Common myeloid progenitor, CD34-positive (primary cell): ENCODE results near the gene SLC8A1.

Source experiments
- CTCF ChIA-PET: fragments of 350-600 bp; sonication (Branson Sonifier 250); formaldehyde crosslinking; loops from one replicate; lab custom pipeline; 2021; ENCODE audit warnings: antibody characterized with exemption; lab: Charles Lee
- POLR2A ChIA-PET: fragments of 350-600 bp; sonication (Branson Sonifier 250); formaldehyde crosslinking; loops from one replicate; lab custom pipeline; 2021; ENCODE audit warnings: antibody characterized with exemption; lab: Charles Lee
- DNase-seq, 3 donors: peaks; one replicate each; pipeline versions ENCODE4 v3.0.0 to v3.0.0-alpha.2; 2013
- H3K27ac ChIP-seq, 2 experiments: 1 replicate in 1 of 2; 2 replicates in 1 of 2; pipeline ENCODE4 v1.7.0; 2013; ENCODE audit warnings: inconsistent platforms in 2 of 2, low read length in 2 of 2, mild to moderate bottlenecking in 2 of 2, low read depth in 1 of 2, moderate library complexity in 1 of 2; ENCODE audit not compliant: severe bottlenecking in 2 of 2, insufficient read depth in 1 of 2, poor library complexity in 1 of 2
- H3K27me3 ChIP-seq, 5 experiments: replicated peaks in 2 of 5; 1 replicate in 3 of 5; 2 replicates in 2 of 5; pipeline versions ENCODE4 v1.6.1 to v1.7.0; 2013; ENCODE audit warnings: low read length in 4 of 5, mild to moderate bottlenecking in 2 of 5, moderate library complexity in 2 of 5, inconsistent platforms in 1 of 5; ENCODE audit not compliant: insufficient read depth in 5 of 5, control insufficient read depth in 4 of 5
- H3K36me3 ChIP-seq, 4 experiments: 1 replicate in 2 of 4; 2 replicates in 2 of 4; pipeline versions ENCODE4 v1.6.1 to v1.7.0; 2013; ENCODE audit warnings: low read length in 3 of 4, control low read depth in 1 of 4, mild to moderate bottlenecking in 1 of 4; ENCODE audit not compliant: control insufficient read depth in 4 of 4, insufficient read depth in 4 of 4
- H3K4me1 ChIP-seq, 4 experiments: 1 replicate in 3 of 4; 2 replicates in 1 of 4; pipeline versions ENCODE4 v1.6.1 to v1.7.1; 2013; ENCODE audit warnings: low read length in 3 of 4, mild to moderate bottlenecking in 3 of 4, control low read depth in 1 of 4, inconsistent platforms in 1 of 4, moderate library complexity in 1 of 4; ENCODE audit not compliant: control insufficient read depth in 4 of 4, insufficient read depth in 4 of 4; ENCODE audit errors: control extremely low read depth in 1 of 4
- H3K4me3 ChIP-seq, 7 experiments: 1 replicate in 4 of 7; 2 replicates in 3 of 7; pipeline versions ENCODE4 v1.5.1 to v1.7.0; 2013; ENCODE audit warnings: mild to moderate bottlenecking in 7 of 7, low read length in 6 of 7, moderate library complexity in 6 of 7, inconsistent platforms in 2 of 7, low read depth in 2 of 7, control low read depth in 1 of 7; ENCODE audit not compliant: insufficient read depth in 4 of 7, control insufficient read depth in 1 of 7; ENCODE audit errors: extremely low read depth in 1 of 7
- H3K9me3 ChIP-seq, 5 experiments: 1 replicate in 4 of 5; 2 replicates in 1 of 5; pipeline versions ENCODE4 v1.6.1 to v1.7.1; 2013; ENCODE audit warnings: low read length in 4 of 5, mild to moderate bottlenecking in 2 of 5, inconsistent platforms in 1 of 5, low read depth in 1 of 5, moderate library complexity in 1 of 5; ENCODE audit not compliant: control insufficient read depth in 4 of 5, insufficient read depth in 2 of 5; ENCODE audit errors: control extremely low read depth in 1 of 5
- WGBS: methylation state at CpG from one replicate; pipeline ENCODE4 v1.1.5; 2013; ENCODE audit not compliant: insufficient coverage; 5-methylcytosine and 5-hydroxymethylcytosine counted together

Gene SLC8A1

GRCh38 chr2:40369267-40370006 lies 82.5 kb downstream of the SLC8A1 start:
- POLR2A ChIA-PET: no interaction called here
- H3K9me3 ChIP-seq: no peaks in the 10 kb centered on the region
- no peak overlapping the region for H3K4me3 ChIP-seq
- H3K27ac ChIP-seq: no peak overlapping the region
- peaks cover 0 to 7% (median 2%) of the 10 kb centered on the region in 4 experiments for H3K4me1 ChIP-seq
- H3K27me3 ChIP-seq: no peaks in the 10 kb centered on the region
- no peak for DNase-seq
- no peaks in the 10 kb centered on the region for H3K36me3 ChIP-seq
- WGBS: 83% methylated on average over 1 of the region's 3 CpGs
- CTCF ChIA-PET: no interaction called here

- H3K36me3 ChIP-seq: no peaks in the 10 kb centered on the region
- peaks cover 0 to 7% (median 2%) of the 10 kb centered on the region in 4 experiments for H3K4me1 ChIP-seq
- no peak overlapping the region for H3K27ac ChIP-seq
- peak in 1 of 3 donors; percentile 8 for DNase-seq
- no peak overlapping the region for H3K4me3 ChIP-seq
- H3K9me3 ChIP-seq: no peaks in the 10 kb centered on the region
- ChIA-PET POLR2A (no interaction called here), CTCF (no interaction called here)
- H3K27me3 ChIP-seq: no peaks in the 10 kb centered on the region
- 100% methylated on average over 2 of the region's 2 CpGs for WGBS
Measured at GRCh38 chr2:40367652-40368051, 84.2 kb downstream of the SLC8A1 start.

- no peak overlapping the region for H3K27ac ChIP-seq
- H3K36me3 ChIP-seq: no peaks in the 10 kb centered on the region
- no peaks in the 10 kb centered on the region for H3K9me3 ChIP-seq
- no CpG with 5 or more reads among the region's 2 CpGs for WGBS
- no peaks in the 10 kb centered on the region for H3K27me3 ChIP-seq
- H3K4me3 ChIP-seq: no peak overlapping the region
- POLR2A ChIA-PET: no interaction called here
- H3K4me1 ChIP-seq: peaks cover 0 to 7% (median 2%) of the 10 kb centered on the region in 4 experiments
- DNase-seq: no peak
- CTCF ChIA-PET: no interaction called here
Measured at GRCh38 chr2:40367032-40367431, 84.9 kb downstream of the SLC8A1 start.

- Histone ChIP-seq H3K4me1 (peaks cover 0 to 7% (median 2%) of the 10 kb centered on the region in 4 experiments), H3K9me3 (no peaks in the 10 kb centered on the region), H3K36me3 (no peaks in the 10 kb centered on the region), H3K27ac (peak overlapping the region in 1 of 2 experiments; percentile 67), H3K27me3 (no peaks in the 10 kb centered on the region), H3K4me3 (peak overlapping the region in 5 of 7 experiments; percentile 25 to 71 (median 54))
- DNase-seq: peak in 2 of 3 donors; percentile 27 to 37
- POLR2A ChIA-PET: no interaction called here
- WGBS: 0% methylated on average over 2 of the region's 3 CpGs
- CTCF ChIA-PET: no interaction called here
Measured at GRCh38 chr2:40364151-40364874, 87.6 kb downstream of the SLC8A1 start.

- no peak overlapping the region for H3K27ac ChIP-seq
- peak in 2 of 3 donors; percentile 4 to 5 for DNase-seq
- no peaks in the 10 kb centered on the region for H3K9me3 ChIP-seq
- peaks cover 0 to 7% (median 2%) of the 10 kb centered on the region in 4 experiments for H3K4me1 ChIP-seq
- POLR2A ChIA-PET: no interaction called here
- CTCF ChIA-PET: no interaction called here
- H3K27me3 ChIP-seq: no peaks in the 10 kb centered on the region
- no peaks in the 10 kb centered on the region for H3K36me3 ChIP-seq
- H3K4me3 ChIP-seq: no peak overlapping the region
- 84% methylated on average over 3 of the region's 6 CpGs for WGBS
Measured at GRCh38 chr2:40363631-40364030, 88.3 kb downstream of the SLC8A1 start.

GRCh38 chr2:40363231-40363630 lies 88.7 kb downstream of the SLC8A1 start:
- no peak overlapping the region for H3K27ac ChIP-seq
- H3K27me3 ChIP-seq: no peaks in the 10 kb centered on the region
- no peak overlapping the region for H3K4me3 ChIP-seq
- CTCF ChIA-PET: no interaction called here
- H3K4me1 ChIP-seq: peaks cover 0 to 7% (median 2%) of the 10 kb centered on the region in 4 experiments
- 100% methylated on average over 1 of the region's 1 CpG for WGBS
- DNase-seq: no peak
- H3K36me3 ChIP-seq: no peaks in the 10 kb centered on the region
- no peaks in the 10 kb centered on the region for H3K9me3 ChIP-seq
- POLR2A ChIA-PET: no interaction called here

- ChIA-PET CTCF (interaction anchor here (0.6 kb wide), 1 partner anchor 1302 kb away, joined by 3 read pairs; no protein-coding TSS in a partner anchor), POLR2A (no interaction called here)
- Histone ChIP-seq H3K4me3 (no peak overlapping the region), H3K27me3 (no peaks in the 10 kb centered on the region), H3K4me1 (peaks cover 0 to 7% (median 2%) of the 10 kb centered on the region in 4 experiments), H3K9me3 (no peaks in the 10 kb centered on the region), H3K27ac (no peak overlapping the region), H3K36me3 (no peaks in the 10 kb centered on the region)
- no peak for DNase-seq
- no CpG with 5 or more reads among the region's 4 CpGs for WGBS
Measured at GRCh38 chr2:40361478-40361877, 90.4 kb downstream of the SLC8A1 start.
